MM.1S (cell line): ENCODE measurements around the gene GARIN6.

Experiments
- DNase-seq: peaks from one replicate; pipeline ENCODE4 v3.0.0-alpha.2; 2015
- H2AFZ ChIP-seq: fragments of 300-600 bp; sonication (generic); 2 replicates; pipeline ENCODE4 v1.6.0; 2016; ENCODE audit warnings: antibody characterized with exemption, low read length
- H3F3A ChIP-seq: fragments of 300-600 bp; sonication (generic); 2 replicates; pipeline ENCODE4 v1.6.1; 2016; ENCODE audit warnings: mild to moderate bottlenecking, antibody characterized with exemption, low read length, moderate library complexity, mixed read lengths; ENCODE audit not compliant: insufficient read depth
- H3K27ac ChIP-seq: fragments of 300-600 bp; sonication (generic); 2 replicates; pipeline ENCODE4 v1.5.1; 2016; ENCODE audit warnings: mild to moderate bottlenecking, low read length
- H3K27me3 ChIP-seq: fragments of 300-600 bp; sonication (generic); replicated peaks from 2 replicates; pipeline ENCODE4 v1.6.0; 2016; ENCODE audit warnings: low read length; ENCODE audit not compliant: insufficient read depth
- H3K36me3 ChIP-seq: fragments of 300-600 bp; sonication (generic); replicated peaks from 2 replicates; pipeline ENCODE4 v1.6.1; 2016; ENCODE audit warnings: mild to moderate bottlenecking, low read length, mixed read lengths; ENCODE audit not compliant: insufficient read depth
- H3K4me1 ChIP-seq: fragments of 300-600 bp; sonication (generic); 2 replicates; pipeline ENCODE4 v1.6.1; 2016; ENCODE audit warnings: low read length, mixed read lengths
- H3K4me2 ChIP-seq: fragments of 300-600 bp; sonication (generic); 2 replicates; pipeline ENCODE4 v1.6.0; 2016; ENCODE audit warnings: low read depth, low read length
- H3K4me3 ChIP-seq: fragments of 300-600 bp; sonication (generic); 2 replicates; pipeline ENCODE4 v1.5.1; 2016; ENCODE audit warnings: low read length, mixed read lengths
- H3K79me2 ChIP-seq: fragments of 300-600 bp; sonication (generic); 2 replicates; pipeline ENCODE4 v1.6.1; 2016; ENCODE audit warnings: mixed run types, low read length, mixed read lengths
- H3K9ac ChIP-seq: fragments of 300-600 bp; sonication (generic); 2 replicates; pipeline ENCODE4 v1.6.1; 2016; ENCODE audit warnings: low read length, mixed read lengths
- H3K9me2 ChIP-seq: fragments of 300-600 bp; sonication (generic); replicated peaks from 2 replicates; pipeline ENCODE4 v1.6.1; 2016; ENCODE audit warnings: mild to moderate bottlenecking, low read length, mixed read lengths; ENCODE audit not compliant: insufficient read depth
- H3K9me3 ChIP-seq: fragments of 300-600 bp; sonication (generic); replicated peaks from 2 replicates; pipeline ENCODE4 v1.6.1; 2016; ENCODE audit warnings: mild to moderate bottlenecking, low read length, mixed read lengths; ENCODE audit not compliant: insufficient read depth
- H4K20me1 ChIP-seq: fragments of 300-600 bp; sonication (generic); 2 replicates; pipeline ENCODE4 v1.6.1; 2016; ENCODE audit warnings: mild to moderate bottlenecking, low read length, moderate library complexity, mixed read lengths; ENCODE audit not compliant: insufficient read depth
- EZH2 ChIP-seq: fragments of 300-600 bp; sonication (generic); optimal IDR thresholded peaks from 2 replicates; pipeline ENCODE3; 2017; ENCODE audit warnings: low read depth, mild to moderate bottlenecking, antibody characterized with exemption, low read length, mixed read lengths
- EZH2phosphoT487 ChIP-seq: fragments of 300-600 bp; sonication (generic); IDR thresholded peaks from 2 replicates; pipeline ENCODE4 v1.6.1; 2018; ENCODE audit warnings: antibody characterized with exemption, low read length
- TF ChIP-seq, protein P1 (sequence below): fragments of 300-600 bp; sonication (generic); IDR thresholded peaks from 2 replicates; pipeline ENCODE4 v1.5.1; 2016; ENCODE audit warnings: antibody characterized with exemption, low read length, mixed read lengths

Gene GARIN6

DNA sequence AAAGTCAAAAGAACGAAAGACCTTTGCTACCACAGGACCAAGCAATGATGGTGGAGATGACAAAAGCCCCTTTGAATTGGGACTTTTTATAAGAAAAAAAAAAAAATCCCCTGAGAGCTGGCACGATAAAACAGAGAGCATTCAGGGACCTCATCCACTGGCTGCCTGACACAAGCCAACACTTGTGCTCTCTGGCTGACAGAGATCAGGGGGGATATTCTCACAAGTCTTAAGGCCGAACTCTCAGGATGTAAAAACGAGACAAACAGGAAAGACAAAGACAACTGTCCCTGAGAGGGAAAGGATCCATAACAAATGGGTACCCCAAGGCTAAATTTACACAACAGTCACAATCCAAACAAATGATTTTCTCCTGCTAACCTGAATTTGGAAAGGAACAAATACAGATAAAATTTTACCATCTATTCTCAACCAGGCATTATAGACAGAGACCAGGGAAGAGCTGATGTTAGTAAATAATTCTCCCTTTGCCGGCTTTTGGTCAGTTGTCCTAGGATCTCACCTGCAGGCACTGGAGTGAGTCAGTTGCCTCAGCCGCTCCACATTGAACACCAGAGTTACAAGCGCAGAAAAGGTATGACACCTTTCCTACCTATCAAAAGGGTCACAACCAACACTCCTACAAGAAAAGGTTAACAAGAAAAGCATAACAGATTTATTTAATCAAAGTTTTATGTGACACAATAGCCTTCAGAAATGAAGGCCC lies 37.9 kb upstream of the GARIN6 start:
- H3K79me2 ChIP-seq, result no peaks in the 10 kb centered on the region
- H3K4me2 ChIP-seq, result no peak overlapping the region
- no peak for TF ChIP-seq EZH2phosphoT487
- TF ChIP-seq EZH2, result no peak
- TF ChIP-seq, protein P1, sequence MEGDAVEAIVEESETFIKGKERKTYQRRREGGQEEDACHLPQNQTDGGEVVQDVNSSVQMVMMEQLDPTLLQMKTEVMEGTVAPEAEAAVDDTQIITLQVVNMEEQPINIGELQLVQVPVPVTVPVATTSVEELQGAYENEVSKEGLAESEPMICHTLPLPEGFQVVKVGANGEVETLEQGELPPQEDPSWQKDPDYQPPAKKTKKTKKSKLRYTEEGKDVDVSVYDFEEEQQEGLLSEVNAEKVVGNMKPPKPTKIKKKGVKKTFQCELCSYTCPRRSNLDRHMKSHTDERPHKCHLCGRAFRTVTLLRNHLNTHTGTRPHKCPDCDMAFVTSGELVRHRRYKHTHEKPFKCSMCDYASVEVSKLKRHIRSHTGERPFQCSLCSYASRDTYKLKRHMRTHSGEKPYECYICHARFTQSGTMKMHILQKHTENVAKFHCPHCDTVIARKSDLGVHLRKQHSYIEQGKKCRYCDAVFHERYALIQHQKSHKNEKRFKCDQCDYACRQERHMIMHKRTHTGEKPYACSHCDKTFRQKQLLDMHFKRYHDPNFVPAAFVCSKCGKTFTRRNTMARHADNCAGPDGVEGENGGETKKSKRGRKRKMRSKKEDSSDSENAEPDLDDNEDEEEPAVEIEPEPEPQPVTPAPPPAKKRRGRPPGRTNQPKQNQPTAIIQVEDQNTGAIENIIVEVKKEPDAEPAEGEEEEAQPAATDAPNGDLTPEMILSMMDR, result no peak
- no peaks in the 10 kb centered on the region for H3F3A ChIP-seq
- H3K36me3 ChIP-seq, result no peaks in the 10 kb centered on the region
- H3K9me3 ChIP-seq, result no peaks in the 10 kb centered on the region
- no peak overlapping the region for H3K9ac ChIP-seq
- no peak overlapping the region for H3K27ac ChIP-seq
- H2AFZ ChIP-seq, result no peak overlapping the region
- H3K27me3 ChIP-seq, result no peaks in the 10 kb centered on the region
- no peaks in the 10 kb centered on the region for H3K9me2 ChIP-seq
- no peak overlapping the region for H3K4me3 ChIP-seq
- no peak for DNase-seq
- H3K4me1 ChIP-seq, result no peaks in the 10 kb centered on the region
- H4K20me1 ChIP-seq, result no peaks in the 10 kb centered on the region

DNA sequence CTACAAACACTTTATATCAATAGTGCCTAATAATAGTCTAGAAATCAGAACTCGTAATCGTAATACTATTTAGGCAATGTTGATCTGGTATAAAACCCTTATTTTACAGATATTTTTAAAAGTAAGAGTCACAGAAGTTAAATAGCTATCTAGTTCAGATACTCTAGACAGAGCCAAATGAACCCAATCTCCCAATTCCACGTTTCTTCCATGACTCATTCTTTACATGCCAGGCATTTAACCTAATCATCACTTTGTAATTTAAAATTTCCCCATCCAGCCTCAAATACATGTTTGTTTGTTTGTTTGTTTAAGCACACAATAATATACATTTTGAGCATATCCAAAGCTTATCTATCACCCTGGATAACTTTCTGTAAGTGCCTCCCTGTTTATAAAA lies 36.4 kb upstream of the GARIN6 start:
- no peak overlapping the region for H3K4me2 ChIP-seq
- H3K4me3 ChIP-seq, result no peak overlapping the region
- H3K36me3 ChIP-seq, result no peaks in the 10 kb centered on the region
- H3K4me1 ChIP-seq, result no peaks in the 10 kb centered on the region
- DNase-seq, result no peak
- H2AFZ ChIP-seq, result no peak overlapping the region
- no peaks in the 10 kb centered on the region for H3K27me3 ChIP-seq
- H4K20me1 ChIP-seq, result no peaks in the 10 kb centered on the region
- H3K9ac ChIP-seq, result no peak overlapping the region
- H3K9me3 ChIP-seq, result no peaks in the 10 kb centered on the region
- no peaks in the 10 kb centered on the region for H3K79me2 ChIP-seq
- TF ChIP-seq, protein P1, result no peak
- no peak for TF ChIP-seq EZH2
- no peak for TF ChIP-seq EZH2phosphoT487
- no peak overlapping the region for H3K27ac ChIP-seq
- no peaks in the 10 kb centered on the region for H3K9me2 ChIP-seq
- no peaks in the 10 kb centered on the region for H3F3A ChIP-seq

GRCh38 chr12:99611599-99611998 lies 36.0 kb upstream of the GARIN6 start:
- no peak for TF ChIP-seq EZH2
- TF ChIP-seq EZH2phosphoT487, result no peak
- TF ChIP-seq, protein P1, result no peak
- Histone ChIP-seq H3K9ac (no peak overlapping the region), H3K9me2 (no peaks in the 10 kb centered on the region), H2AFZ (no peak overlapping the region), H3K4me1 (no peaks in the 10 kb centered on the region), H3K4me3 (no peak overlapping the region), H3K27ac (no peak overlapping the region), H3K9me3 (no peaks in the 10 kb centered on the region), H3K79me2 (no peaks in the 10 kb centered on the region), H3K36me3 (no peaks in the 10 kb centered on the region), H4K20me1 (no peaks in the 10 kb centered on the region), H3F3A (no peaks in the 10 kb centered on the region), H3K27me3 (no peaks in the 10 kb centered on the region), H3K4me2 (no peak overlapping the region)
- DNase-seq, result no peak
